Activated T-helper 1 cell treated with Interleukin-2 at 50 U/mL for 16 hours (primary cell): Measurements from ENCODE around the gene IGLL1.

Experiments
- DNase-seq: peaks from one replicate; pipeline ENCODE4 v3.0.0-alpha.2; 2020; ENCODE audit warnings: low read depth

IGLL1 gene

DNA sequence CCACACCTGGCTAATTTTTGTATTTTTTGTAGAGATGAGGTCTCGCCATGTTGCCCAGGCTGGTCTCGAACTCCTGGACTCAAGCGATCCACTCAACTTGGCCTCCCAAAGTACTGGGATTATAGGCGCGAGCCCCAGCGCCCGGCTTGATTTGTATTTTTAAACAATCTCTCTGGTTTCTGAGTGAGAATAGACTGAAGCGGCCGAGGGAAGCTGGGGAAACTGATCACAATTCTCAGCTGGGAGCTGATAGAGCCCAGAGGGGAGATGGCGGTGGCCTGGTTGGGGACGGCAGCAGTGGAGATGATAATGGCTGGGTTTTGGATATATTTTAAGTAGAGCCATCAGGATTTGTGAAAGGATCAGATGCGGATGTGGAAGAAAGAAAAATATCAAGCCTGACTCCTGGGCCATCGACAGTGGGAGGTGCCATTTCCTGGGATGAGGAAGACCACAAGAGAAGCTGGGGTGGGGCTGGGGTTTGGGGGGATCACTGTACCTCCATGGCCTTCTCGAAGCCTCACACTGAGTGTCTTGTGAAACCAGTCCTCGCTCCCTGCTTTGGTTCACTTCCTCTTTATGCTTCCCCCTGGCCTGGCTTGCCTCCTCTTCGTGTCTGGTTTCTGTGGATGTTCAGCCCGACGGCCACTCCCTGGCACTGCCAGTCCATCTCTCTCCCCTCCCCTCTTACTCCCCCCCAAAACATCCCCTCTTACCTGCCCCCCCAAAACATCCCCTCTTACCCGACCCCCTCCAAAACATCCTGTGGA lies 51.9 kb downstream of the IGLL1 start:
- DNase-seq, result no peak

DNA sequence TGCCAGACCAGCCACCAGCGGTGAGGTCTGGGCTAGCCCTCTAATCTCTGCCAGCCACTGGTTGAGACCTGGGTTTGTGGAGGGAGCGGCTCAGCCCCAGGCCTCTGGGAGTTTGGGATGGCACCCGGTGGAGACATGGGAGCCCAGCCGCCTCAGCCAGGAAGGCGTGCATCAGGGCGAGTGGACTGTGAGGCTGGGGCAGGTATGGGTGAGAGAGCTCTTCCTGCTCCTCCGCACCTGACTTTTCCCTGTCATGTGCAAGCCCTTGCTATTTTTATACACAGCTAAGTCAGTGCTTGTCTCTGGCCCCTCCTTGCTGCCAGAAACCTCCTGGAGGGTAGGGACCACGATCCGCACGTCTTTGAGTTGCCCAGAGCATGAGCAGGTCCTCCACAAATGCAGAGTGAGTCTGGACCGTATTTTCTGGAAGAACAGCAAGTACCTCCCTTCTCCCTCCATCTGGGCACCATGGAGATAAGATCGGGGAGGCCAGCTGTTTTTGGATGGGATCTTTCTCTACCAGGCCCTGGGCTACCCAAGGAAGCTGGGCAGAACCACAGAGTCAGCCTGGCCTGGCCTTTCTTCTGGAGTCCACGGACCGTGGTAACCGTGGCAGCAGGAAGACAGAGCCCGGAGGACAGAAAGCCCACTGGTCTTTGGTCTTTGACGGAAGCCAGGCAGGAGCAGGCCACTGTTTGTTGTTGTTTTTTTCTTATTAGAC lies 53.3 kb downstream of the IGLL1 start:
- no peak for DNase-seq

DNA sequence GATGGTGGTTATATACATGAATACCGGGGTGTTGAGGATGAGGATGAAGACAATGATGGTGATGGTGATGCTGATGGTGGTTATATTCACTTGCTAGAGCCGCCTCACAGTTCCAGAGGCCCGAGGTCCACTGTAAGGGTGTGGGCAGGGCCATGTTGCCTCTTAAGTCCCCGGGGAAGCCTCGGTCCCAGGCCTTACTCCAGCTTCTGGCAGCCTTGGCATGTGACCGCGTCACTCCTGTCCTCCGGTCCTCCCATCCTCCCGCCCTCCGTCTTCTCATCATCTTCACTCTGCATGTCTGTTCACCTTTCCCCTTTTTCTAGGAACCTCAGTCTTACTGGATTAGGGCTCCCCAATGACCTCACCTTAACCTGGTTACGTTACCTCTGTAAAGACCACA lies 54.6 kb downstream of the IGLL1 start:
- no peak for DNase-seq

DNA sequence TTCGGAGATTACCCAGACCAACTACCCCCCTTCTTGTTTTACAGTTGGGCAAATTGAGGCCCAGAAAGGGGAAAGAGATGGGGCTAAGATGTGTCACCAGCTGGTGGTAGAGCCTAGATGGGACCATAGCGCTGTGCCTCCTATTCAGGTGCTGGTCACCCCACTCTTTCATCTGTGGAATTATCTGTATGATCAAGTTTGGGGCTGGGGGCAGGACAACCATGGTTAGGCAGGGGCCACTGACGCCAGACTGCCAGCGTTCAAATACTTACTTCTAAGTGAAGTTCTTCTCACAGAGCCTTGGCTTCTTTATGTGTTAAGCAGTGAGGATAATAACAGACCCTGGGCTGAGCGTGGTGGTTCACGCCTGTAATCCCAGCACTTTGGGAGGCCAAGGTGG lies 55.9 kb downstream of the IGLL1 start:
- DNase-seq, result no peak

DNA sequence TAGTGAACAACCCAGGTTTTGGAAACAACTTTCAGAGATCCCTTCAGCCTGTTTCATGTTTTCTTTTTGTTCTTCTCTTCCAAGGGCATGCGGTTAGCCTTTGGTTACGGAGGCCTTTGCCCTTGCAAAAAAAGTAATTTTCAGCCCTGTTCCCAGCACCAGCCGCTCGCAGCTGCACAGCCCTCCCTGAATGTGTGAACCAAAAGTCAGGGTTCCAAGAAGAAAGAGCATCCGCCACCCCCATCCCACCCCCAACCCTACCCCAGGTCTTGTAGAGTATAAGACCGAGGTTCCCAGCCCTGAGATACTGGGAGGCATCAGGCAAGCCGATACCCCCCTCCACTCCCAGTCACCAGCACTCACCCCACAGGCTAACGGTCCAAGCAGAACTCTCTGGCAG lies 56.4 kb downstream of the IGLL1 start:
- DNase-seq, result no peak
